Measurements from ENCODE around the gene CCDC188.

Gene CCDC188

DNA sequence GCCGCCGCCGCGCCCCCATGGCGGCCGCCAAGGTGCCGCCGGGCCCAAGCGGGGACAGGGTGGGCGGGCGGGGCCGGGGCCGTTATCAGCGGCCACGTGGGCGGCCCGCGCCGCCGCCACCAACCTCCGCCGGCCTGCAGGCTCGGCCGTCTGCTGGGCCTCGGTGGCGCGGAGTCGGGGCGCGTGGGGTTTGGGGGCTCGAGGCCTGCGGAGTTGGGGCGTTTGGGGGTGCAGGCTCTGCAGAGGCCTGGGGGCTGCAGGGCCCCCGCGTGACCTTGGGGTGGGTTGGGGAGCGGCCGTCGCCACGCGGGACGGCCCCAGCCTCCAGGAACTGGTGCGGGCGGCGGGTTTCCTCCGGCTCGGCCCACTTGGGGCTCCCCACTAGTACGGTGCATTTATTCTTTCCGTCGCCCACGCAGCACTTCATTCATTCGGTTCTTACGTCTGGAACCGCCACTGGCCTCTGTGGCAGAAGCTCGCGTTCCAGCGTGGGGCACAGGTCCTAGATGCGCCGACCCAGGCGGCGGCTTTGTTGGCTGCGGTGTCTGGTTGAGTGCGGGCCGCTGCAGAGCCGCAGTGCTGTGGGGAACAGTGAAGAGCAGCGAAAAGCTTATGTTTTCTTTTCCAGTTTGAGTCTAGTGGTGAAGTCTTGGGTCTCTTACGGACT lies 33.1 kb downstream of the CCDC188 start:
- DNase-seq, result no peak
- H3K9me3 ChIP-seq (ENCODE audit: severe bottlenecking), result no peaks in the 10 kb centered on the region

GRCh38 chr22:20116951-20117632 lies 33.8 kb downstream of the CCDC188 start, which contains the start of gene TRMT2A:
Gene TRMT2A, minus strand, starts transcription at chr22:20117226. Its CDS starts 320 bp downstream, at chr22:20116906.
- Histone ChIP-seq H3K9me3 (ENCODE audit: severe bottlenecking) (no peaks in the 10 kb centered on the region), H3K4me3 (ENCODE audit: low read depth, low read length) (peak within 1 kb of the TSS; percentile 98), H3K27me3 (ENCODE audit: insufficient read depth, low read depth, severe bottlenecking) (no peaks in the 10 kb centered on the region), H3K36me3 (peaks cover 89% of the 10 kb centered on the region), H3K27ac (peak within 1 kb of the TSS; percentile 98)
- DNase-seq, result peak; percentile 97
- TF ChIP-seq, protein P1, sequence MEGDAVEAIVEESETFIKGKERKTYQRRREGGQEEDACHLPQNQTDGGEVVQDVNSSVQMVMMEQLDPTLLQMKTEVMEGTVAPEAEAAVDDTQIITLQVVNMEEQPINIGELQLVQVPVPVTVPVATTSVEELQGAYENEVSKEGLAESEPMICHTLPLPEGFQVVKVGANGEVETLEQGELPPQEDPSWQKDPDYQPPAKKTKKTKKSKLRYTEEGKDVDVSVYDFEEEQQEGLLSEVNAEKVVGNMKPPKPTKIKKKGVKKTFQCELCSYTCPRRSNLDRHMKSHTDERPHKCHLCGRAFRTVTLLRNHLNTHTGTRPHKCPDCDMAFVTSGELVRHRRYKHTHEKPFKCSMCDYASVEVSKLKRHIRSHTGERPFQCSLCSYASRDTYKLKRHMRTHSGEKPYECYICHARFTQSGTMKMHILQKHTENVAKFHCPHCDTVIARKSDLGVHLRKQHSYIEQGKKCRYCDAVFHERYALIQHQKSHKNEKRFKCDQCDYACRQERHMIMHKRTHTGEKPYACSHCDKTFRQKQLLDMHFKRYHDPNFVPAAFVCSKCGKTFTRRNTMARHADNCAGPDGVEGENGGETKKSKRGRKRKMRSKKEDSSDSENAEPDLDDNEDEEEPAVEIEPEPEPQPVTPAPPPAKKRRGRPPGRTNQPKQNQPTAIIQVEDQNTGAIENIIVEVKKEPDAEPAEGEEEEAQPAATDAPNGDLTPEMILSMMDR (IDR thresholded peaks at IDR 0.05; ENCODE audit: low read depth, low read length), result no peak

More for the DNA sequence above, 33.1 kb downstream of the CCDC188 start:
- no peaks in the 10 kb centered on the region for H3K27me3 ChIP-seq (ENCODE audit: insufficient read depth, low read depth, severe bottlenecking)
- peak overlapping the region; percentile 98 for H3K27ac ChIP-seq
- H3K36me3 ChIP-seq, result peaks cover 87% of the 10 kb centered on the region
- TF ChIP-seq, protein P1 (IDR thresholded peaks at IDR 0.05; ENCODE audit: low read depth, low read length), result no peak
- H3K4me3 ChIP-seq (ENCODE audit: low read depth, low read length), result peak overlapping the region; percentile 98

- Histone ChIP-seq H3K9me3 (ENCODE audit: severe bottlenecking) (no peaks in the 10 kb centered on the region), H3K27ac (peak overlapping the region; percentile 98), H3K36me3 (peaks cover 89% of the 10 kb centered on the region), H3K27me3 (ENCODE audit: insufficient read depth, low read depth, severe bottlenecking) (no peaks in the 10 kb centered on the region), H3K4me3 (ENCODE audit: low read depth, low read length) (peak overlapping the region; percentile 94)
- no peak for DNase-seq
- TF ChIP-seq, protein P1 (IDR thresholded peaks at IDR 0.05; ENCODE audit: low read depth, low read length), result no peak
These were observed 34.4 kb downstream of the CCDC188 start for GRCh38 chr22:20116376-20116950.

DNA sequence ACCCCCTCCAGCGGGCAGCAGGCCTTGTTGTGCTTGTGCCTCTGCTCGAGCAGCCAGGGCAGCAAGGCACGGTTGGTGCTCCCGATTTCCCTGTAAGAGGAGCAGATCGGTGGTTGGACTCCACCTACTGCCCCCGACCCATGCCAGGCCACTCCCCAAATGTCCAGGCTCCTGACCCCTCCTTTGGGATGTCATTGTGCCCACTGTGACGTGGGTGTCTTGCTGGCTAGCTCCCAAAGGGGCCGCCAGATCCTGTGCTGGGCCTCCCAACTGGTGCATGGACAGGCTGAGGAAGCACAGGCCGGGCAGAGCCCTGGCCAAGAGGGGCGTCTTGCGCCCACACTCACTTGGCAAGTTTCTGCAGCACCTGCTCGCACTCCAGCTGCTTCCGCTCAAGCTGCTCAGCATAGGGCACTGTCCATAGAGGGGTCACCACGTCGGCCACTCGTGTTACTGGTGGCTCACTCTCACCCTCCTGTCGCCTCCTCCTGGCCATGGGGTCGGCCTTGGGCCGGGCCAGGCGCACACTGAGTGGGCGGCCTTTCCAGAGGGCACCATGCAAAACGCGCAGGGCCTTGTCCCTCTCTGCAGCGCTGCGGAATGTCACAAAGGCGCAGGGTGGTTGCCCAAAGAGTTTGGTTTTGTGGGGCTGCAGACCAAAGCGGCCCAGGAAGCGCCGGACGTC lies 35.0 kb downstream of the CCDC188 start, which contains the start of gene RANBP1:
TSS of gene RANBP1 (plus strand) at position 414 of the 685 bp plus-strand sequence. CDS start at position 495, 81 bp downstream.
- Histone ChIP-seq H3K27ac (peak within 1 kb of the TSS; percentile 98), H3K4me3 (ENCODE audit: low read depth, low read length) (peak within 1 kb of the TSS; percentile 94), H3K9me3 (ENCODE audit: severe bottlenecking) (no peaks in the 10 kb centered on the region), H3K36me3 (peaks cover 89% of the 10 kb centered on the region), H3K27me3 (ENCODE audit: insufficient read depth, low read depth, severe bottlenecking) (no peaks in the 10 kb centered on the region)
- TF ChIP-seq, protein P1 (IDR thresholded peaks at IDR 0.05; ENCODE audit: low read depth, low read length), result no peak
- no peak for DNase-seq

DNA sequence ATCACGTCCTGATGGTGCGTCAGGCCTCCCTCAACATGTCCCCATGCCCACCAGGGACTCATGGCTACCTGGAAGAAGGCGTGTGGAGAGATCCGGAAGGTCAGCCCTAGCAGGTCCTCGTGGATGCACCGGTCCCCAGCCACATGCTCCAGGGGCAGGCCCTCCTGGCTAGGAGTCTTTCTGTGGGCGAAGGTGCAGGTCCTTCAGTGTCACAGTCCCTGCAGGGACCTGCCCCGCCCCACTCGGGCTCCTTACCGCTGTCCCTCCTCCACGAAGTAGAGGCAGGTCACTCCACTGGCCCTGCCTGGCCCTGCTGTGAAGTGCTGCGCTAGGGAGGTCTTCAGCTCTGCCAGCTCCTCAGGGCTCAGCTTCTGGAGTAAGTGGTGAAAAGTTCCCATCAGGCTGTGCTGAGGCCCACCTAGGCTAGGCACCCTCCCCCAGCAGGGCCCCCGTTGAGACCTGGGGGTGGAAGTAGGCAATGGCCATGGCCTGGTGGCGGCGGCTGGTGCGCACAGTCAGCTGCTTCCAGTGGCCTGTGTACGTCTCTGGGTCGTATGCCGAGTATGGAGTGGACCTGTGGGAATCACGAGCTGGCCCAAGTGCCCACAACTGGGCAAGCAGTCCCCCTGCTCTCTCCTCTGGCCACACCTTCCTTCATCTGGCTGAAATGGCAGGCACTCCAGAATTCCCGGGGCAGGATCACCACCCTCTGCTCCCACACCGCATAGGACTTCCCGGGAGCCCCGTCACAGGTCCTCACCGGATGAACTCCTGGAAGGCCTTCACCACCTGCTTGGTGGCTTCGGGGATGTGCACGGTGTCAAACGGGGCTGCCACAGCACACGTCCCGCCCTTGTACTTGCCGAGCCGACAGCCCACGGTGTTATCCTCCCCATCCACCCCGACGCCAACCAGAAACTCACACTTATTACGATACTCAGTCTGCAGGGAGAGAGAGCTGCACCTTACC lies 36.1 kb downstream of the CCDC188 start:
- Histone ChIP-seq H3K27me3 (ENCODE audit: insufficient read depth, low read depth, severe bottlenecking) (no peaks in the 10 kb centered on the region), H3K27ac (no peak overlapping the region), H3K4me3 (ENCODE audit: low read depth, low read length) (no peak overlapping the region), H3K36me3 (peaks cover 89% of the 10 kb centered on the region), H3K9me3 (ENCODE audit: severe bottlenecking) (no peaks in the 10 kb centered on the region)
- TF ChIP-seq, protein P1 (IDR thresholded peaks at IDR 0.05; ENCODE audit: low read depth, low read length), result no peak
- DNase-seq, result no peak

All from WERI-Rb-1 (cell line).